HG02623 (cell line): ENCODE data around the gene SPATS1.
A peak's percentile ranks its signal among the peaks of the same experiment; 100 is the strongest.
"Not testable (repeated sequence)": the region's sequence is repeated elsewhere in the genome, so short reads cannot be mapped to it uniquely, and the experiment has no call there.

Source experiments
- ATAC-seq: cut with Tn5 transposase; IDR thresholded peaks from one replicate; pipeline ENCODE4 v1.9.1; 2021; ENCODE audit warnings: moderate library complexity; ENCODE audit not compliant: unreplicated experiment

The SPATS1 gene

DNA sequence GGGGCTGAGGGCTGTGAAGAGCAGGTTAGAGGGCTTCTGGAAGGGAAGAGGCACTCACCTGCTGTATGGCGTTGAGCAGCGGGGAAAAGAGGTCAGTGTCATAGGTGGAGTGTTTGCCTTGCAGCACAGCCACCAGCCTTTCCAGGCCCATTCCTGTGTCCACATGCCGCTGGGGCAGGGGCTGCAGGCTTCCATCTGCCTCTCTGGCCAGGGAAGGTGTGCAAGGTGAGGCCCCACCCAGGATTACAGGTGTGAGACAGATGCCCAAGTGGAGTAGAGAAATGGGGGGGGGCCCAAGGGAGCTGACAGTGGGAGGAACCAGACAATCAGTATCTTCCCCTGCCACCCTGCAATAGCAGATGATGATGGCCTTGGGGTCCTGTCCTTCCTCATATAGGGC, 32.2 kb upstream of the SPATS1 start:
- no peak for ATAC-seq

DNA sequence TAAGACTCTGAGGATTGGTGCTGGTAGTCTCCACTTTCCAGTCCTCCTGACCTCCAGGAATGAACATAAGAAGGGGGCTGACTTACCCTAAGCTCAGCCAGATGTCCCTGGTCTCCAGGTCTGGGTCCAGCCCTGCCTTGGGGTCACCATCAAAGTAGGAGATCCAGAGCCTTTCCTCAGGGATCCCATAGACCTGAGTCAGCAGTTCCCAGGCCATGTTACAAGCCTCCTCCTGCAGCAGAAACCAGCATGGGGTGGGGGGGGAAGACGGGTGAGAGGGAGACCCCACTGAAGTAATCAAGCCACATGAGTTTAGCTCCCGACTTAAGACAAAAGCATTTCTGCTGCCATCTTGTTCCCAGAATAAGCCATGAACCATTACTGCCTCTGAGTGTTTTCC, 31.1 kb upstream of the SPATS1 start:
- no peak for ATAC-seq

DNA sequence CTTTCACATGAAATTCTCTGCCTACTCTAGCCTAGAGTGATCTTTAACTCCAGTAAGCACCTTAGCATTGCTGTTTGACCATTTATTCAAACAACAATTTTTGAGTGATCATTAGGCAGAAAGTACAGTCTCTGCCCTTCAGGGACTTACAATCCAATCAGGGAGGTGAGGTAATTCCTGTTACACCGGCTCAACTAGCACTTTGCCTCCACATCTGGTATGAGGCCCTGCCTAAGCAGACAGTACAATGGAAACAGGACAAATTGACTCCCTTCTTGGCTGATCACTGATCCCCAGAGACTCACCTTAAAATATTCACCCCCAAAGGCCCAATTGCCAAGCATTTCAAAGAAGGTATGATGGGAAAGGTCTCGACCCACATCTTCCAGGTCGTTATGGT, 30.7 kb upstream of the SPATS1 start:
- no peak for ATAC-seq

DNA sequence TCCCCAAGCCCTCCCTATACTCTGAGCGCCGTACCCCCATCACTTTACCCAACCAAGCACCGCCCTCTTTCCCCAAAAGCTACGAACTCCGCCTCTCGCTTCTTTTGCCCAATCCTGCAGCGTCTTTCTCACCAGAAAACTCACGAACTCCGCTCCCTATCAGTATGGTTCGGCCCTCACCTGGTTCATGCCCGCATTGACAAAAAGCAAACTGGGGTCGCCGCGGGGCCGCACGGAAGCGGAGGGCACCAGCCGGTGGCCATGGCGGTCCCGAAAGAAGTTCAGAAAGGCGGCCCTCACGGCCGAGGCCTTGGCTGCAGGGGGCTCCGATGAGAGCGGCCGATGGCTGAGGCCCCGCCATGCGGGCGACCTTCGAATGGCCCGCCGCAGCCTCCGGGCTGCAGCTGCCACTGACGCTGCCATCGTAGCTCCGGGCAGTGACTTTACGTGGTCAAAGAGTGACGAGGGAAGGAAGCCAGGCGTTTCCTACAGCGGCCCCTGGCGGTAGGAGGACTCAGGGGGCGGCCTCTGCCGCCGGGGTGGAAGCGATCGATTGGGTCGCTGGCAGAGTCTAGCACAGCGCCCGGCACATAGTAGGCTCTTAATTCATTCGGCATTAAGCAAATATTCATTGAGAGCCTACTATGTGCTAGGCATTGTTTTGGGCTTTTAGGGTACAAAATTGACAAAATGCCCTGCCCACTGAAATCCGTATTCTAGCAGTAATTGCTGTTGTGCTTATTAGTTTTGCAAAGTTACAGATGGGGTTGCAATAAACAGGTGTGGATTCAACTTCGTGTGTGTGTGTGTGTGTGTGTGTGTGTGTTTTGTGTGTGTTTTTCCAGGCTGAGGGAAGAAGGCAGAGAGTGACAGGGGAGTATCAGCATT, 29.3 kb upstream of the SPATS1 start, which contains the start of gene AARS2:
Gene AARS2, minus strand, starts transcription at position 447 of the 888 bp plus-strand sequence. Its CDS starts 24 bp downstream, at position 423.
- peak; percentile 90 for ATAC-seq

GRCh38 chr6:44314657-44315056, 27.8 kb upstream of the SPATS1 start:
- not testable (repeated sequence) for ATAC-seq

DNA sequence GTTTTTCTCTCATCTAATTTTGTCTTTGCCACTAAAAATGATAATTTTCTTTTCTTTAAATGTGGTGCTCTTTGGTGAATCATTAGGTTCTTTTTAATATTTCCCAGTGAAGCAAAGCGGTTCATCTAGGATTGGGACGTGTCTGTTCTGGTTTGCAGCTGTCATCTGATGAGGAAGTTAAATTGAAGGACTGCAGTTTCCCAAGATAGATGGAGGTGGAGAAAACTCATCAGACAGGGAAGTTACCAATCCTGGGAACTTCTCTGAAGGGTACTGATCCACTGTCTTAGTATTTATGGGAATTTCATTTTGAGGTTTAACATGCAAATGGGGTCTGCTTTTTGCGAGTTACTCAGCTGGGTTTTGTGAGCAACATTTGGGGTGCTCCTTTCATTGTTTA, 26.9 kb upstream of the SPATS1 start:
- no peak for ATAC-seq

- no peak for ATAC-seq
Observed at GRCh38 chr6:44315951-44316350, 26.5 kb upstream of the SPATS1 start.

DNA sequence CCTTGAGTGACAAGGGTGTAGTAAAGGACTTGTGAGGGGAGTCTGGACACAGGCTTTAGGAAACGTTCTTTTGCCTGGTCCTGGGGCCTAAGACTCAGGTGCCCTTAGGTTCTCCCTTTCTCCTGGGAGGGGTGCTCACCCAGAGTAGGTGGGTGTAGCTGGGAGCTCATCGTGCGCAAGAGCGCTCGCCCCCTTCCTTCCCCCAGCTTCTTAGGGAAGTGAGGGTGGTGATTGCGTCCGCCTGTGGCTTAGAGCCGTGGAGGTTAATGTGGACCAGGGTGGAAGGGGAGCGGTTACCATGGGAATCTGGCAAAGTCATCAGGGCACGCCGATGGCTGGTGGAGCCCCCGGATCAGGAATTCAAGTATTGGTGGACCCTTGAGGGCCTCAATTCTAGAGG, 26.0 kb upstream of the SPATS1 start:
- ATAC-seq: no peak

GRCh38 chr6:44317136-44317631, 25.3 kb upstream of the SPATS1 start:
- ATAC-seq: not testable (repeated sequence)

DNA sequence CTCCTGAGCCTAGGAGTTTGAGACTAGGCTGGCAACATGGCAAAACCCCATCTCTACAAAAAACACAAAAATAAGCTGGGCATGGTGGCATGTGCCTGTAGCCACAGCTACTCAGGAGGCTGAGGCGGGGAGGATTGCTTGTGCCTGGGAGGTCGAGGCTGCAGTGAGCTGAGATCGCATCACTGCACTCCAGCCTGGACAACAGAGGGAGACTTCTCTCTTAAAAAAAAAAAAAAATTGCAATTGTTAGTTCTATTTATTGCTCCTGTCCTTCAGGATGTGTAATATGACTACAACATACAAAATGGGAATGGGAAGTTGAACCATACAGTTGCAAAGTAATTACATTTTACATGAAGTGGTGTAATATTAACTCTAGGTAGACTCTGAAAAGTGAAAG, 21.2 kb upstream of the SPATS1 start:
- no peak for ATAC-seq

DNA sequence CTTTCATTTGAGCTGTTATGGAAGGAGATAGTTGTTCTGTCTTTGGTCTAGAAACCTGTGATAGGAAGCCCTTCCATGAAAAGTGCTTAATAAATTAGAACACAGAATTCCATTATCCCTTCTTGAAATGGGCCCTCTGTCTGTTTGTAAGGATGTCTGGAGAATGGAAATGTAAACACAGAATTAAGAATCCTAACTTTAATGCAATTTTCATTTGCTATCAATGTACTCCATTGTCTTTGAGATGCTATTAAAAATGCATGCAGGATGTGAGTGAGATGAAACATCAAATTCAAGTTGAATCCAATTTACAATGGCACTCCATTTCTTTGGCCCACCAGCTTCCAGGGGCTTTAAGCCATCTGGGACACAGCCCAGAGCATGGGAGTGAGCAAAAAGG, 15.4 kb upstream of the SPATS1 start:
- ATAC-seq: no peak

GRCh38 chr6:44327760-44328159, 14.7 kb upstream of the SPATS1 start:
- no peak for ATAC-seq

- ATAC-seq: not testable (repeated sequence)
Observed at GRCh38 chr6:44328203-44328602, 14.2 kb upstream of the SPATS1 start.

DNA sequence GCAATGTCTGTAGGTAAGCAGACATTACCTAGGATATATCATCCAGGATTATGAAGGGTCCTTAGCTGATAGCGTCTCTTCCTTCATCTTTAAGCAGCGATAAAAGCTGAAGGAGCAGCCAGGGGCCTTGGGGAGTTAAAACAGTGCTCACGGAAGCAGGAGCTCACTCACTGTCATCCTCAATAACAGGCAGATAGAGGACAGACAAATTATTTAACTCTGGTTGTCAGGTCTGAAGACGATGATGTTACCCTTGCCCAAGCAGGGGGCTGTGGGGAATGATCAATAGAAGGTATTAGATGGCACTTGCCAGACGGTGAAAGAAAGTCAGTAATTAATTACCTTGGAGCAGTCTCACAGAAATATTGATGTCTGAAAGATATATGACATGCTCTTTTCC, 12.6 kb upstream of the SPATS1 start:
- no peak for ATAC-seq

DNA sequence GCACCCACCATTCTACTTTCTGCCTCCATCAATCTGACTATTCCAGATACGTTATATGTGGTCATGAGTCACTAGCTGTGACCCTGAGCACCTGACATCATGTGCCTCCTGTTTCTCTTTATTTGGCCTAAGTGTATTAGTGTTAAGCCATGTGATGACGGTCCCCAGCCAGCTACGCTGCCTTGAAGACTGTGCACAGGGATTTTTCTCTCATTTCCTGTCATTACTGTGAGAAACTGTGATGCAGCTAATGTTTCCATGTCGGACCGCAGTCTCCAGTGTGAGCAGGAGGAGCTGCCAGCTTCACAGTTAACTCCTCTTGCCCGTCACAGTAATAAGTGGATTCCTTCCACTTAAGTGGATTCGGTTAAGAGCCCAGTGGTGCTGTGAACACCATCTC, 9.9 kb upstream of the SPATS1 start:
- no peak for ATAC-seq

GRCh38 chr6:44333273-44333919, 9.1 kb upstream of the SPATS1 start:
- no peak for ATAC-seq

DNA sequence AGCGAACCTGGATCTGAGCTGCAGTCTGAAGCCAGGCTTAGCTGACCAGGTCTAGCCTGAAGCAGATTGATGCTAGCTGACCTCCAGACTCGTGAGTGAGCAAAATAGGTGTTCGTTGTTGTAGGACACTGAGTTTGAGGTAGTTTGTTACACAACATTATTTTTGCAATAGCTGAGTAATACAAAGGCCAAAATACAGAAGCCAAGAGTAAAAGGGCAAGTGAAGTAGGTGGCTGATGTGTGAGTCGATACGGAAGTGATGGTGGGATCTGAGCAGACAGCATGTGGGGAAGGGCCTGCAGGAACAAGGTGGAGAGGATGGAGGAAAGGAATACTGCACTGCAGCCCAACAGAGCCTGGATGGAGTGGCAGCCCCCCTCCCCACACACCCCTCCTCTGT, 8.5 kb upstream of the SPATS1 start:
- no peak for ATAC-seq

GRCh38 chr6:44335631-44336030, 6.8 kb upstream of the SPATS1 start:
- ATAC-seq: no peak

- peak; percentile 79 for ATAC-seq
Observed at GRCh38 chr6:44338228-44339122, 4.0 kb upstream of the SPATS1 start.

DNA sequence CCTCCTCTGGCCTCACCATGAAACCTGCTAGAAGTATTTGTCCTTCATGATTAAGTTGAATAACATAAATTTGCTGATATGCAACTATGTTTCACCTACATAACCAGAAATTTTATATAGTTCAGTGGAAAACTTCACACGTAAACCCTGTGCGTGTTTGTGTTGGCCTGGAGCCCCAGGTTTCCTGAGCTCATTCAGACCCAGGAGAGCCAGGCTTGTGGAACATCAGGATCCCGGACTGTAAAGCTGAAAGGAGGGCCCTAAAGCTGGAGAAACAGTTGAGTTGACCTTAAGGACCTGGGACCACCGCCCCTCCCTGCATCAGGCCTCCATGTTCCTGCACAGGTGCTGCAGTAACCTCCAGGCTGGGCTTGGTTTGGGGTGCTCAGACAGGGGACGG, 3.1 kb upstream of the SPATS1 start:
- no peak for ATAC-seq
